ENCODE data around the gene AFAP1.

The AFAP1 gene

DNA sequence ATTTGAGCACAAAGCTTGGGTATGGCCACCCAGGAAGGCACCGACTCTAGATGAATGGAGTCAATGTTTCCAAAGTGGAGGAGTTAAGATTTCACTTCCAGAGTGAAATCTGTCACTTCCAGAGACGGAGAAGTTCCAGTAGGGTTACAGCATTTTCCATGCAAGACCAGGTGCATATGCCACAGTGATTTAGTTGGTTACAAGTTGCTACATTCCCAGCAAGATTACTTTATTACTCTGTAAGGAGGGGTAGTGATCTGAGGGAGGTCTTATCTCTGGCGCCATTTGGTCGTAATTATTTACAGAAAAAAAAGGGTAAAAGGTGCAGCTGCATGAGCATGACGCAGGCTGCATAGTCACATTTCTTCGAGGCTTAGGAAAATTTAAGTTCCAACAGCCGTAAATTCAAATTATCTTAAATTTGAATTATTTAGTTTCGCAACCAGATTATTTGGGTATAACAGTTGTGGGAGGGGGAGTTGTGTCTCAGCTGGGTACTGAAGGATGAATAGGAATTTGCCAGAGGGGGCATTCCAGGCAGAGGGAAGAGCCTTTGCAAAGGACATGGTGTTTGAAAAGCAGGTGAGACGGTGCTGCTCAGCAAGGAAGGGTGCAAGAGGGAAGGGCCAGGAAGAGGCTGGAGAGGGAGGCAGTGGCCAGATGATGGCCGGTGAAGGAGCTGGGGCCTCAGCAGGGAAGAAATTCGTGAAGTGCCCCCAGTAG, 17.4 kb upstream of the AFAP1 start:
- no peaks in the 10 kb centered on the region for H3K79me2 ChIP-seq (ENCODE audit: insufficient read depth, low read length)
- no peak overlapping the region for H3K4me3 ChIP-seq (ENCODE audit: low read length, poor library complexity, severe bottlenecking)
- H3K4me1 ChIP-seq (ENCODE audit: insufficient read depth, low read length, poor library complexity, severe bottlenecking), result no peaks in the 10 kb centered on the region
- TF ChIP-seq CTCF (conservative IDR thresholded peaks at IDR 0.05; ENCODE audit: low read length), result no peak
- no peak for TF ChIP-seq EZH2phosphoT487 (IDR thresholded peaks at IDR 0.05; ENCODE audit: borderline replicate concordance)
- no peaks in the 10 kb centered on the region for H3K9me2 ChIP-seq (replicated peaks; ENCODE audit: low read depth, low read length)
- H3K27me3 ChIP-seq (ENCODE audit: insufficient read depth, low read length, poor library complexity, severe bottlenecking), result no peaks in the 10 kb centered on the region
- peaks cover 4% of the 10 kb centered on the region for H3K9me3 ChIP-seq (ENCODE audit: insufficient read depth, low read depth, low read length)
- no peak overlapping the region for H3K4me2 ChIP-seq (ENCODE audit: low read depth, low read length, poor library complexity, severe bottlenecking)
- H2AFZ ChIP-seq (ENCODE audit: low read length), result no peak overlapping the region
- no peaks in the 10 kb centered on the region for H3K36me3 ChIP-seq (ENCODE audit: insufficient read depth, low read length)
- H3F3A ChIP-seq (ENCODE audit: low read depth), result no peaks in the 10 kb centered on the region
- H3K9ac ChIP-seq (ENCODE audit: low read depth, low read length, poor library complexity, severe bottlenecking), result no peak overlapping the region
- no peaks in the 10 kb centered on the region for H4K20me1 ChIP-seq (ENCODE audit: insufficient read depth, low read length, poor library complexity, severe bottlenecking)

DNA sequence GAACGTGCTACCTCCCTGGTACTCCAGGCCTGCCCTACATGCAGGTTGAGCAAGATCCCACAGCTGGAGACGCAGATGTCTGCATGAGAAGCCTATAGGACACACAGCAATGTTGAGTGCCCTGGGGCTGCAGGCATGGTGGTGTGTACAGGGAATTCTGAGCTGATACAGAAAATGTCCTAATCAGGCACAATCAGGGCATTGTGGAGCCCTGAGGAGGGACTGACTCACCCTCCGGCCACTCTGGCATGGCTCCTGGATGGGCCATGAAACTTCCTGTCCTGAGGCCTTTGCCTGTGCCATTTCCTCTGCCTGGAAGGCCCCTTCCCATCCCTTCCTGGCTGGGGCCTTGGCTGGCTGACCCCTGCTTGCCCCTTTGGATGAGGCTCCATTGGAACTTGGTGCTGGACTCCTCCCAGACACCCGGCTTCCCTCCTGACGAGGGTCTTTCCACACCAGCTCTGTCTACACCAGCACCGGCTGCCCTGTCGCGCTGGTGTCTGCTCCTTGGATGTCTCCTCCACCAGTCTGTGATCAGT, 16.7 kb upstream of the AFAP1 start:
- H3K9me2 ChIP-seq (replicated peaks; ENCODE audit: low read depth, low read length), result no peaks in the 10 kb centered on the region
- H3K9ac ChIP-seq (ENCODE audit: low read depth, low read length, poor library complexity, severe bottlenecking), result no peak overlapping the region
- H3K27me3 ChIP-seq (ENCODE audit: insufficient read depth, low read length, poor library complexity, severe bottlenecking), result no peaks in the 10 kb centered on the region
- H3K4me2 ChIP-seq (ENCODE audit: low read depth, low read length, poor library complexity, severe bottlenecking), result no peak overlapping the region
- H3K4me3 ChIP-seq (ENCODE audit: low read length, poor library complexity, severe bottlenecking), result no peak overlapping the region
- no peaks in the 10 kb centered on the region for H3K4me1 ChIP-seq (ENCODE audit: insufficient read depth, low read length, poor library complexity, severe bottlenecking)
- no peak for TF ChIP-seq EZH2phosphoT487 (IDR thresholded peaks at IDR 0.05; ENCODE audit: borderline replicate concordance)
- TF ChIP-seq CTCF (conservative IDR thresholded peaks at IDR 0.05; ENCODE audit: low read length), result no peak
- H2AFZ ChIP-seq (ENCODE audit: low read length), result no peak overlapping the region
- no peaks in the 10 kb centered on the region for H3K36me3 ChIP-seq (ENCODE audit: insufficient read depth, low read length)
- peaks cover 4% of the 10 kb centered on the region for H3K9me3 ChIP-seq (ENCODE audit: insufficient read depth, low read depth, low read length)
- H4K20me1 ChIP-seq (ENCODE audit: insufficient read depth, low read length, poor library complexity, severe bottlenecking), result no peaks in the 10 kb centered on the region
- no peaks in the 10 kb centered on the region for H3F3A ChIP-seq (ENCODE audit: low read depth)
- no peaks in the 10 kb centered on the region for H3K79me2 ChIP-seq (ENCODE audit: insufficient read depth, low read length)

GRCh38 chr4:7955393-7955792, 15.7 kb upstream of the AFAP1 start:
- H3K36me3 ChIP-seq (ENCODE audit: insufficient read depth, low read length), result no peaks in the 10 kb centered on the region
- H3F3A ChIP-seq (ENCODE audit: low read depth), result no peaks in the 10 kb centered on the region
- H3K4me1 ChIP-seq (ENCODE audit: insufficient read depth, low read length, poor library complexity, severe bottlenecking), result no peaks in the 10 kb centered on the region
- no peak overlapping the region for H3K9ac ChIP-seq (ENCODE audit: low read depth, low read length, poor library complexity, severe bottlenecking)
- peaks cover 4% of the 10 kb centered on the region for H3K9me3 ChIP-seq (ENCODE audit: insufficient read depth, low read depth, low read length)
- no peaks in the 10 kb centered on the region for H3K79me2 ChIP-seq (ENCODE audit: insufficient read depth, low read length)
- no peak for TF ChIP-seq CTCF (conservative IDR thresholded peaks at IDR 0.05; ENCODE audit: low read length)
- H3K9me2 ChIP-seq (replicated peaks; ENCODE audit: low read depth, low read length), result no peaks in the 10 kb centered on the region
- H3K4me3 ChIP-seq (ENCODE audit: low read length, poor library complexity, severe bottlenecking), result no peak overlapping the region
- no peak overlapping the region for H3K4me2 ChIP-seq (ENCODE audit: low read depth, low read length, poor library complexity, severe bottlenecking)
- no peaks in the 10 kb centered on the region for H3K27me3 ChIP-seq (ENCODE audit: insufficient read depth, low read length, poor library complexity, severe bottlenecking)
- H4K20me1 ChIP-seq (ENCODE audit: insufficient read depth, low read length, poor library complexity, severe bottlenecking), result no peaks in the 10 kb centered on the region
- no peak overlapping the region for H2AFZ ChIP-seq (ENCODE audit: low read length)

Measured in Loucy (cell line).